ENCODE results near the gene TMEM250.

TMEM250 gene

DNA sequence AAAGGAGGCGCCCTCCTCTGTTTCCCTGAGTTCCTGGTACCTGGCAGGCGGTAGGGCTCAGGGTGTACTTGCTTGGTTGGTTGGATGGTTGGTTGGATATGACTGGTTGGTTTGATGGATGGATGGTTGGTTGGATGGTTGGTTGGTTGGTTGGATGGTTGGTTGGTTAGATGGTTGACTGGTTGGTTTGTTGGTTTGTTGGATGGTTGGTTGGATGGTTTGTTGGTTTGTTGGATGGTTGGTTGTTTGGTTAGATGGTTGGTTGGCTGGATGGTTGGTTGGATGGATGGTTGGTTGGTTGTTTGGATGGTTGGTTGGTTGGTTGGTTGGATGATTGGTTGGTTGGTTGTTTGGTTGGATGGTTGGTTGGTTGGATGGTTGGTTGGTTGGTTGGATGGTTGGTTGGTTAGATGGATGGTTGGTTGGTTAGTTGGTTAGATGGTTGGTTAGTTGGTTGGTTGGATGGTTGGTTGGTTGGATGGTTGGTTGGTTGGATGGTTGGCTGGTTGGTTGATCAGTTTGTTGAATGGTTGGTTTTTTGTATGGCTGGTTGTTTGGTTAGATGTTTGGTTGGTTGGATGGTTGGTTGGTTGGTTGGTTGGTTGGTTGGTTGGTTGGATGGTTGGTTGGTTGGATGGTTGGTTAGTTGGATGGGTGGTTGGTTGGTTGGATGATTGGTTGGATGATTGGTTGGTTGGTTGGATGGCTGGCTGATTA is 6.5 kb upstream of the TMEM250 start:
- TF ChIP-seq TCF12 (IDR thresholded peaks at IDR 0.05; ENCODE audit: low read depth), result no peak
- no peak for TF ChIP-seq ZBTB7A (IDR thresholded peaks at IDR 0.05; ENCODE audit: low read depth)
- no peak for TF ChIP-seq TEAD4 (IDR thresholded peaks at IDR 0.05)
- TF ChIP-seq MAX (IDR thresholded peaks at IDR 0.05), result no peak
- TF ChIP-seq EP300 (IDR thresholded peaks at IDR 0.05; ENCODE audit: borderline replicate concordance), result no peak
- TF ChIP-seq, protein P1, sequence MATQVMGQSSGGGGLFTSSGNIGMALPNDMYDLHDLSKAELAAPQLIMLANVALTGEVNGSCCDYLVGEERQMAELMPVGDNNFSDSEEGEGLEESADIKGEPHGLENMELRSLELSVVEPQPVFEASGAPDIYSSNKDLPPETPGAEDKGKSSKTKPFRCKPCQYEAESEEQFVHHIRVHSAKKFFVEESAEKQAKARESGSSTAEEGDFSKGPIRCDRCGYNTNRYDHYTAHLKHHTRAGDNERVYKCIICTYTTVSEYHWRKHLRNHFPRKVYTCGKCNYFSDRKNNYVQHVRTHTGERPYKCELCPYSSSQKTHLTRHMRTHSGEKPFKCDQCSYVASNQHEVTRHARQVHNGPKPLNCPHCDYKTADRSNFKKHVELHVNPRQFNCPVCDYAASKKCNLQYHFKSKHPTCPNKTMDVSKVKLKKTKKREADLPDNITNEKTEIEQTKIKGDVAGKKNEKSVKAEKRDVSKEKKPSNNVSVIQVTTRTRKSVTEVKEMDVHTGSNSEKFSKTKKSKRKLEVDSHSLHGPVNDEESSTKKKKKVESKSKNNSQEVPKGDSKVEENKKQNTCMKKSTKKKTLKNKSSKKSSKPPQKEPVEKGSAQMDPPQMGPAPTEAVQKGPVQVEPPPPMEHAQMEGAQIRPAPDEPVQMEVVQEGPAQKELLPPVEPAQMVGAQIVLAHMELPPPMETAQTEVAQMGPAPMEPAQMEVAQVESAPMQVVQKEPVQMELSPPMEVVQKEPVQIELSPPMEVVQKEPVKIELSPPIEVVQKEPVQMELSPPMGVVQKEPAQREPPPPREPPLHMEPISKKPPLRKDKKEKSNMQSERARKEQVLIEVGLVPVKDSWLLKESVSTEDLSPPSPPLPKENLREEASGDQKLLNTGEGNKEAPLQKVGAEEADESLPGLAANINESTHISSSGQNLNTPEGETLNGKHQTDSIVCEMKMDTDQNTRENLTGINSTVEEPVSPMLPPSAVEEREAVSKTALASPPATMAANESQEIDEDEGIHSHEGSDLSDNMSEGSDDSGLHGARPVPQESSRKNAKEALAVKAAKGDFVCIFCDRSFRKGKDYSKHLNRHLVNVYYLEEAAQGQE (IDR thresholded peaks at IDR 0.05; ENCODE audit: low read depth), result no peak
- no peak for TF ChIP-seq TAF1 (IDR thresholded peaks at IDR 0.05; ENCODE audit: low read depth)
- TF ChIP-seq FOXM1 (IDR thresholded peaks at IDR 0.05; ENCODE audit: borderline replicate concordance, low read depth), result no peak
- no peak for TF ChIP-seq USF1 (IDR thresholded peaks at IDR 0.05)
- TF ChIP-seq RAD21 (IDR thresholded peaks at IDR 0.05; ENCODE audit: low read depth), result no peak
- TF ChIP-seq NFIC (IDR thresholded peaks at IDR 0.05), result no peak
- no peak for TF ChIP-seq EGR1 (IDR thresholded peaks at IDR 0.05)
- TF ChIP-seq CEBPB (IDR thresholded peaks at IDR 0.05), result no peak

DNA sequence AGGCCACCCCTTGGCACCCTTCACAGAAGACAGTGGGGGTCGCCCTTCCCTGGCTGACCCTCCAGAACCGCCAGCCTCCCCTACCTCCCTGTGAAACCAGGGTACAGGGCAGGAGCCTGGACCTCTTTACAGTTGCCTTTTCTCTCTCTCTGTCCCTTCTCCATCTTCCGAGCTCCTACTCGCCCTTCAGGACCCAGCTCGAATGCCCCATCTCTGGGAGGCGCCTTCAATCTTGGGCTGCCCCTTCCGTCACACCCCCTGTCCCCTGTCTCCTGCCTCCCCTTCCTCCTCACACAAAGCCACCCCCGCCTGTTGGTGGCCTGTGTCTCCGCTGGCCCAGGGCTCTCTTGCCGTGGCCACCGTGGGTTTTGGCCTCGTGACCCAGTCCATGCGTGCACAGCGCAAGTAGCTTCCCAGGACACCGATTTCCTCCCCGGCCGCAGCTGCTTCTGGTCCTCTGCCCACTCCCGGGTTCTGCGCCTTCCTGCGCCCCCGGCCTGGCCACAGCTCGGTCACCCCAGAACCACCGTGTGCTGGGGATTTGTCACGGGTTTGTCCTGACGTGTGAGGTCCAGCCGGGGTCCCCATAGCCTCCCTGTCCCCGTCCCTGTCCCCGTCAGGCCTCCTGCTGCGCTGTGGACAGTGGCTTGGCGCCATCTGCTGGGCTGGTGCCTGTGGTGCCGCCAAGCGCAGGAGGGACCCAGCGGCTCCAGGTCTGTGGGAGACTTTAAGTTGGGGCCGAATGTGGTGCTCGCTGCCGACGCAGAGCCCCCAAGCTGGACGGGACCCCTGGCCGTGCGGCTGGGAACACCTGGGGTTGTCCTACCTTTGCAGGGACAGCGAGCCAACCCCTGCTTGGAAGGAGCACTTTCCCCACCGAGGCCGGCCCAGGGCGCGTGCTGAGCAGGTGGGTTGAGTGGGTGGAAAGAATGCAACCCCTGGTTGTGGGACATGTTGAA is 4.0 kb upstream of the TMEM250 start:
- TF ChIP-seq RAD21 (IDR thresholded peaks at IDR 0.05; ENCODE audit: low read depth), result peak; percentile 99
- TF ChIP-seq TCF12 (IDR thresholded peaks at IDR 0.05; ENCODE audit: low read depth), result 0 out of 2 replicates have a peak, but pooled peaks have one; percentile 17
- TF ChIP-seq USF1 (IDR thresholded peaks at IDR 0.05), result 0 out of 2 replicates have a peak, but pooled peaks have one; percentile 16
- TF ChIP-seq EP300 (IDR thresholded peaks at IDR 0.05; ENCODE audit: borderline replicate concordance), result no peak
- 0 out of 2 replicates have a peak, but pooled peaks have one; percentile 28 for TF ChIP-seq ZBTB7A (IDR thresholded peaks at IDR 0.05; ENCODE audit: low read depth)

GRCh38 chr9:136121801-136122200 is 3.1 kb upstream of the TMEM250 start:
- TF ChIP-seq CREB1 (IDR thresholded peaks at IDR 0.05; ENCODE audit: low read depth), result no peak

- TF ChIP-seq, protein P1 (IDR thresholded peaks at IDR 0.05; ENCODE audit: low read depth), result no peak
- TF ChIP-seq EP300 (IDR thresholded peaks at IDR 0.05; ENCODE audit: borderline replicate concordance) (no peak), ZBTB7A (IDR thresholded peaks at IDR 0.05; ENCODE audit: low read depth) (no peak), TCF12 (IDR thresholded peaks at IDR 0.05; ENCODE audit: low read depth) (no peak), NFIC (IDR thresholded peaks at IDR 0.05) (no peak), FOXM1 (IDR thresholded peaks at IDR 0.05; ENCODE audit: borderline replicate concordance, low read depth) (no peak), TEAD4 (IDR thresholded peaks at IDR 0.05) (no peak), CREB1 (IDR thresholded peaks at IDR 0.05; ENCODE audit: low read depth) (no peak), TAF1 (IDR thresholded peaks at IDR 0.05; ENCODE audit: low read depth) (no peak), CEBPB (IDR thresholded peaks at IDR 0.05) (no peak), YY1 (IDR thresholded peaks at IDR 0.05; ENCODE audit: low read depth) (no peak)
These were observed 1.8 kb upstream of the TMEM250 start for GRCh38 chr9:136120438-136120844.

- TF ChIP-seq TEAD4 (IDR thresholded peaks at IDR 0.05), result no peak
- TF ChIP-seq MAX (IDR thresholded peaks at IDR 0.05), result no peak
- TF ChIP-seq CEBPB (IDR thresholded peaks at IDR 0.05), result no peak
- no peak for TF ChIP-seq RAD21 (IDR thresholded peaks at IDR 0.05; ENCODE audit: low read depth)
- TF ChIP-seq CREB1 (IDR thresholded peaks at IDR 0.05; ENCODE audit: low read depth), result no peak
- no peak for TF ChIP-seq TAF1 (IDR thresholded peaks at IDR 0.05; ENCODE audit: low read depth)
- TF ChIP-seq, protein P1 (IDR thresholded peaks at IDR 0.05; ENCODE audit: low read depth), result no peak
- no peak for TF ChIP-seq EP300 (IDR thresholded peaks at IDR 0.05; ENCODE audit: borderline replicate concordance)
- TF ChIP-seq USF1 (IDR thresholded peaks at IDR 0.05), result no peak
- TF ChIP-seq YY1 (IDR thresholded peaks at IDR 0.05; ENCODE audit: low read depth), result no peak
- no peak for TF ChIP-seq NFIC (IDR thresholded peaks at IDR 0.05)
- no peak for TF ChIP-seq TCF12 (IDR thresholded peaks at IDR 0.05; ENCODE audit: low read depth)
- no peak for TF ChIP-seq FOXM1 (IDR thresholded peaks at IDR 0.05; ENCODE audit: borderline replicate concordance, low read depth)
- TF ChIP-seq EGR1 (IDR thresholded peaks at IDR 0.05), result no peak
- no peak for TF ChIP-seq ZBTB7A (IDR thresholded peaks at IDR 0.05; ENCODE audit: low read depth)
These were observed 1.3 kb upstream of the TMEM250 start for GRCh38 chr9:136119883-136120393.
